Measurements from ENCODE around the gene ABCA3. TPM values are rescaled to one million over a fixed set of nuclear protein-coding genes. Genes with fewer than 3 reads are reported as not detected.

The ABCA3 gene
- total RNA-seq, 8 experiments from 2014 or later, result 2.1 to 41.4 (median 23.3) TPM

- 33 to 94% (median 80%) methylated on average over 1 to 14 of the region's 16 CpGs; no CpG with 5 or more reads in 2 of the 10 experiments for WGBS, 10 experiments
- Histone ChIP-seq H3K4me1 (replicated peaks in 1 of 2) (no peaks in the 10 kb centered on the region), H3K4me3 (no peak overlapping the region), H3K27ac (no peak overlapping the region)
- ATAC-seq (replicated peaks in 6 of 8), result no peak
- in situ Hi-C loops (cut with MboI; ENCODE audit: low pct_unique_long_range_greater_than_20kb in 2 of 9, low sequenced_read_pairs in 9 of 9, unreplicated experiment in 9 of 9), result loop anchor here in 2 of 9 experiments (25.0 kb wide), 2 partner anchors 112 to 162 kb away; partner anchors contain the start of genes CCNF (in 1 of the 2) and TBC1D24 (in 1 of the 2)
These were observed 14.7 kb downstream of the ABCA3 start for GRCh38 chr16:2325791-2326190.

DNA sequence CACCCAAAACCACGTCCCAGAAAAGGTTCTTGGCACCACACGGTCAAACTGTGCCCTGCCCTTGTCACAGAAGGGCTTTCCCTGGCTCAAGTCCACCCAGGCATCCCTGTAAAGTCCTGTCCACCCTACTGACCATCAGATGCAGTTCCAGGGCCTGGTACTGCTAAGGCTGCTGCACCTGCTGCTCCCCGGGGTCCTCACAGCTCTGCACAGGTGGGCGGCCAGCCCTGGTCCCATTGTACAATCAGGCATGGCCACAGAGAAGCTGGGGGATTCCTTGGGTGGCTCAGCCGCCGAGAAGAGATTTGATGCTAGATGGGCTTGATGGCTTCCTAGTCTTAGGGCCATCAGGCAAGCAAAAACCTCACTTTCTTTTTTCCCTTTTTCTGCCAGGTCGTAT lies 15.3 kb downstream of the ABCA3 start:
- Histone ChIP-seq H3K27ac (no peak overlapping the region), H3K4me1 (replicated peaks in 1 of 2) (no peaks in the 10 kb centered on the region), H3K4me3 (no peak overlapping the region)
- in situ Hi-C loops (cut with MboI; ENCODE audit: low pct_unique_long_range_greater_than_20kb in 2 of 9, low sequenced_read_pairs in 9 of 9, unreplicated experiment in 9 of 9), result loop anchor here in 2 of 9 experiments (25.0 kb wide), 2 partner anchors 112 to 162 kb away; partner anchors contain the start of genes CCNF (in 1 of the 2) and TBC1D24 (in 1 of the 2)
- ATAC-seq (replicated peaks in 6 of 8), result no peak
- 31 to 100% (median 78%) methylated on average over 2 to 6 of the region's 7 CpGs; no CpG with 5 or more reads in 3 of the 10 experiments for WGBS, 10 experiments

- no peak overlapping the region for H3K27ac ChIP-seq
- no peak overlapping the region for H3K4me3 ChIP-seq
- no peaks in the 10 kb centered on the region for H3K4me1 ChIP-seq (replicated peaks in 1 of 2)
- ATAC-seq (replicated peaks in 6 of 8), result no peak
- in situ Hi-C loops (cut with MboI; ENCODE audit: low pct_unique_long_range_greater_than_20kb in 2 of 9, low sequenced_read_pairs in 9 of 9, unreplicated experiment in 9 of 9), result no loop called here
- WGBS, 10 experiments, result 65 to 100% (median 87%) methylated on average over 1 to 13 of the region's 26 CpGs; no CpG with 5 or more reads in 2 of the 10 experiments
These were observed 16.1 kb downstream of the ABCA3 start for GRCh38 chr16:2324296-2324859.

DNA sequence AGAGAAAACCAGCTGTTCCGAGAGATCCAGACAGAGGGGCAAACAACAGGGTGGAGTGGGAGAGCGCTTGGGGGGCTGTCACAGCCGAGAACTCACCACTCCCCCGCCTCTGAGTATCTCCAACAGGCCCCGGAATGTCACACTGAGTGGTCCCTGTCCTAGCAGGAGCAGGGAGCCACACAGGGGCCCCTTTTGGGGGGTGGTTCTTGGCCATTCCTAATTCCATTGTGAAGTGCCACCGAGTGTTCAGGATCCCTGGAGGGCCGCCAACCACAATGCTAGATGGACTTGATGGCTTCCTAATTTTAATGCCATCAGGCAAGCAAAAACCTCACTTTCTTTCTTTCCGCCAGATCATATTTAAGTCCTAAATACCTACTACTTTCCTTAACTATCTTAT lies 16.8 kb downstream of the ABCA3 start:
- Histone ChIP-seq H3K4me1 (replicated peaks in 1 of 2) (no peaks in the 10 kb centered on the region), H3K4me3 (no peak overlapping the region), H3K27ac (no peak overlapping the region)
- in situ Hi-C loops (cut with MboI; ENCODE audit: low pct_unique_long_range_greater_than_20kb in 2 of 9, low sequenced_read_pairs in 9 of 9, unreplicated experiment in 9 of 9), result no loop called here
- no peak for ATAC-seq (replicated peaks in 6 of 8)
- WGBS, 10 experiments, result 60 to 100% (median 80%) methylated on average over 1 to 4 of the region's 8 CpGs; no CpG with 5 or more reads in 3 of the 10 experiments

GRCh38 chr16:2319606-2320005 lies 20.9 kb downstream of the ABCA3 start:
- 90 to 100% (median 98%) methylated on average over 1 to 7 of the region's 23 CpGs; no CpG with 5 or more reads in 6 of the 10 experiments for WGBS, 10 experiments
- ATAC-seq (replicated peaks in 6 of 8), result no peak
- Histone ChIP-seq H3K4me3 (no peak overlapping the region), H3K4me1 (replicated peaks in 1 of 2) (no peaks in the 10 kb centered on the region), H3K27ac (no peak overlapping the region)
- in situ Hi-C loops (cut with MboI; ENCODE audit: low pct_unique_long_range_greater_than_20kb in 2 of 9, low sequenced_read_pairs in 9 of 9, unreplicated experiment in 9 of 9), result no loop called here

DNA sequence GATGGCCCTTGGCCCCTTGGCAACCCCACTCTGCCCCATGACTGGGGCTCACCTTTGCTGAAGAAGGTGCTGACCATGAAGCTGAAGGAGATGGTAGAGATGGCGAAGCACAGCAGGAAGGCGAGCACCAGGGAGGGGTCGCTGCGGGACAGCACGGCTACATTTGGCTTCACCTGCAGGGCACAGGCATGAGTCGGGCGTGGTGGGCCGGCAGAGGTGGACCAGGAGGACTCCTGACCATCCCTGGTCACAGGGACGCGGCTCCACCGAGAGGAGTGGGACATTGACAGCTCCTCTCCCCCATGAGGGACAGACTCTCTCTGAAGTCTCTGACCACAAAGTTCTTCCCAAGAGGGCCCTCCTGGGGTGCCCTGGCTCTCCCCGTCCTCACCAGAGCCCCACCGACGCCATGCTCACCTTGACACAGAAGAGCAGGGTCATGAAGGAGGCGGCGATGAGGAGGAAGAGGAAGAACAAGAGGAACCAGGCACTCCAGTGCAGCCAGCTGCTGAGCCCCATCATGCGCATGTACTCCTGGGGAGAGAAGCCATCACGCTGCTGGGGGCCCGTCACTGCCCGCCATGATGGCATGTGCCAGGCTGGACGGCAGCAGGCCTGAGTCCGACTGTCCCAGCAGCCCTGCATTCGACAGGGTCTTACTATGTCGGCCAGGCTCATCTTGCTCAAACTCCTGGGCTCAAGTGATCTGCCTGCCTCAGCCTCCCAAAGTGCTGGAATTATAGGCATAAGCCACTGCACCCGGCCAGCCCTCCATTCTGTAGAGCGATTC lies 23.1 kb downstream of the ABCA3 start:
- no peak overlapping the region for H3K27ac ChIP-seq
- in situ Hi-C loops (cut with MboI; ENCODE audit: low pct_unique_long_range_greater_than_20kb in 2 of 9, low sequenced_read_pairs in 9 of 9, unreplicated experiment in 9 of 9), result no loop called here

GRCh38 chr16:2308089-2308962 lies 32.2 kb downstream of the ABCA3 start:
- 78 to 100% (median 93%) methylated on average over 1 to 12 of the region's 30 CpGs; no CpG with 5 or more reads in 1 of the 10 experiments for WGBS, 10 experiments
- no peak for ATAC-seq (replicated peaks in 6 of 8)
- in situ Hi-C loops (cut with MboI; ENCODE audit: low pct_unique_long_range_greater_than_20kb in 2 of 9, low sequenced_read_pairs in 9 of 9, unreplicated experiment in 9 of 9), result no loop called here
- H3K4me3 ChIP-seq, result no peak overlapping the region
- H3K4me1 ChIP-seq (replicated peaks in 1 of 2), result no peaks in the 10 kb centered on the region
- no peak overlapping the region for H3K27ac ChIP-seq

More for the DNA sequence above, 23.1 kb downstream of the ABCA3 start:
- ATAC-seq (replicated peaks in 6 of 8), result no peak
- H3K4me3 ChIP-seq, result no peak overlapping the region
- H3K4me1 ChIP-seq (replicated peaks in 1 of 2), result no peaks in the 10 kb centered on the region
- WGBS, 10 experiments, result 80 to 100% (median 91%) methylated on average over 2 to 16 of the region's 26 CpGs; no CpG with 5 or more reads in 6 of the 10 experiments

GRCh38 chr16:2299915-2300192 lies 40.7 kb downstream of the ABCA3 start:
- no peak overlapping the region for H3K27ac ChIP-seq
- ATAC-seq (replicated peaks in 6 of 8), result peak in 1 of 8 experiments; percentile 26
- in situ Hi-C loops (cut with MboI; ENCODE audit: low pct_unique_long_range_greater_than_20kb in 2 of 9, low sequenced_read_pairs in 9 of 9, unreplicated experiment in 9 of 9), result no loop called here
- 27 to 80% (median 50%) methylated on average over 1 to 5 of the region's 10 CpGs; no CpG with 5 or more reads in 5 of the 10 experiments for WGBS, 10 experiments
- H3K4me3 ChIP-seq, result no peak overlapping the region
- H3K4me1 ChIP-seq (replicated peaks in 1 of 2), result no peaks in the 10 kb centered on the region

DNA sequence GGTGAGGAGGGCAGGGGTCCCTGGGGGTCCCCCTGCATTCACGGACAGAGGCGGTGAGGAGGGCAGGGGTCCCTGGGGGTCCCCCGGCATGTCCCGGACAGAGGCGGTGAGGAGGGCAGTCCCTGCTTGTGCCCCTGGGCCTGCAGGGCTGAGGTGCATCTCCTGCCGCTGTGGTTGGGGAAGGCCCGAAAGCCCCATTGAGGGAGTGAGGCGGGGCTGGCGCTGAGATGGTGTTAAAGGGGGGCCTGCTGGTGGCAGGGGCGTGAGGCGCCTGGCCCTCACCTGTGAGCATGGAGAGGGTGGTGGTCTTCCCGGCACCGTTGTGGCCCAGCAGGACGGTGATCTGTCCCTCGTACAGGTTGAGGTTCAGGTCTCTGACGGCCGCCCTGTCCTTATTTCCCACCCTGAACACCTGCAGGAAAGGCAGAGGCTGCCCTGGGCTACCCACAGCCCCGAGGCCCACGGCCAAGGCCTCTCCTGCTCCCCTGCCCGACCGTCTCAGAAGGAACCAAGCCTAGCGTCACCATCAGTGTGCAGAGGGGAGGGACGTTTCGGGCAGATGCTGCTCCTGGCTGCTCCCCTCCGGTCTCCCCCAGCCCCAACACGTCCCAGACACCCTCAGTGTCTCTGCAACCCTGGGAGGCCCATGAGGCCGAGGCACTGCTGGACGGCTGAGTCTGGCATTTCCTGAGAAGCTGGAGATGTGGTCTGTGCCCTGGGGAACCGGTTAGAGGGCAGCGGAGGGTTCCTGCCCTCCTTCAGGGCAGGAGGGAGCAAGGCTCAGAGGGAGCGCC lies 41.2 kb downstream of the ABCA3 start:
- peak in 4 of 8 experiments; percentile 15 to 27 (median 21) for ATAC-seq (replicated peaks in 6 of 8)

DNA sequence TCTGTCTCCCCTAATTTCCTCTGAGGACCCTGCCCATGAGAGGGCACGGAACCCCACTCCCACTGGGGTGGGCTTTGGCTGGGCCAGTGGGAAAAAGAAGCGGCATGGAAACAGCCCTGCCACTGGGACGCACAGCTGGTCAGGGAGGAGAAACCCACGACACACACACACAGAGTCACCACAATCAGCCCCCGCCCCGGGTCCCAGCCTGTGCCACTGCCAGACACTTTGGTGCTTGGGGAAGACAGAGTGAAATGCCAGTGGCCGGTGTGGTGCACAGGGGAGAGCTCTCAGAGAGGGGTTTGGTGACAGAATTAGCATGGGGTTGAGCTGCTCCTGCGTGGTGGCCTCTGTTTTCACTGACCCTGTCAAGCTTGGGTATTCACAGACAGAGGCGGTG lies 41.9 kb downstream of the ABCA3 start:
- Histone ChIP-seq H3K4me3 (no peak overlapping the region), H3K4me1 (replicated peaks in 1 of 2) (no peaks in the 10 kb centered on the region), H3K27ac (no peak overlapping the region)
- peak in 1 of 8 experiments; percentile 4 for ATAC-seq (replicated peaks in 6 of 8)
- in situ Hi-C loops (cut with MboI; ENCODE audit: low pct_unique_long_range_greater_than_20kb in 2 of 9, low sequenced_read_pairs in 9 of 9, unreplicated experiment in 9 of 9), result no loop called here
- WGBS, 10 experiments, result 82 to 92% methylated on average over 2 of the region's 9 CpGs; no CpG with 5 or more reads in 8 of the 10 experiments

More for the DNA sequence above, 41.2 kb downstream of the ABCA3 start:
- in situ Hi-C loops (cut with MboI; ENCODE audit: low pct_unique_long_range_greater_than_20kb in 2 of 9, low sequenced_read_pairs in 9 of 9, unreplicated experiment in 9 of 9), result no loop called here
- Histone ChIP-seq H3K4me1 (replicated peaks in 1 of 2) (no peaks in the 10 kb centered on the region), H3K27ac (no peak overlapping the region), H3K4me3 (no peak overlapping the region)
- WGBS, 10 experiments, result 60 to 80% (median 80%) methylated on average over 1 to 2 of the region's 31 CpGs; no CpG with 5 or more reads in 7 of the 10 experiments

GRCh38 chr16:2297506-2297860 lies 43.0 kb downstream of the ABCA3 start:
- no peaks in the 10 kb centered on the region for H3K4me1 ChIP-seq (replicated peaks in 1 of 2)
- WGBS, 10 experiments, result 85 to 100% methylated on average over 6 to 9 of the region's 22 CpGs; no CpG with 5 or more reads in 8 of the 10 experiments
- in situ Hi-C loops (cut with MboI; ENCODE audit: low pct_unique_long_range_greater_than_20kb in 2 of 9, low sequenced_read_pairs in 9 of 9, unreplicated experiment in 9 of 9), result no loop called here

More at GRCh38 chr16:2297506-2297860, 43.0 kb downstream of the ABCA3 start:
- Histone ChIP-seq H3K27ac (no peak overlapping the region), H3K4me3 (no peak overlapping the region)
- ATAC-seq (replicated peaks in 6 of 8), result no peak
